HFFc6 (cell line): ENCODE measurements around the gene HCN4. TPM values are rescaled to one million over a fixed set of nuclear protein-coding genes. Genes with fewer than 3 reads are reported as not detected.

Experiments
- DNase-seq: peaks from one replicate; pipeline ENCODE4 v3.0.0-alpha.2; 2018
- H3K27ac Mint-ChIP-seq: 2 replicates; pipeline ENCODE4 v1.8.0; 2020; ENCODE audit warnings: mild to moderate bottlenecking, mixed read lengths
- H3K27me3 Mint-ChIP-seq: 2 replicates; pipeline ENCODE4 v1.8.0; 2021; ENCODE audit warnings: mild to moderate bottlenecking, moderate library complexity, mixed read lengths; ENCODE audit not compliant: insufficient read depth
- H3K36me3 Mint-ChIP-seq: 2 replicates; pipeline ENCODE4 v1.8.0; 2021; ENCODE audit warnings: low read depth, mixed read lengths
- H3K4me1 Mint-ChIP-seq: 2 replicates; pipeline ENCODE4 v1.8.0; 2020; ENCODE audit warnings: low read depth, mixed read lengths
- H3K4me3 Mint-ChIP-seq: 2 replicates; pipeline ENCODE4 v1.8.0; 2020; ENCODE audit warnings: mild to moderate bottlenecking, moderate library complexity, mixed read lengths
- H3K9me3 Mint-ChIP-seq: 2 replicates; pipeline ENCODE4 v1.8.0; 2020; ENCODE audit warnings: mild to moderate bottlenecking, mixed read lengths
- CTCF ChIP-seq: fragments of 200-600 bp; sonication (generic); IDR thresholded peaks from 2 replicates; pipeline ENCODE4 v1.5.0; 2021; ENCODE audit warnings: antibody characterized with exemption, mild to moderate bottlenecking
- total RNA-seq, 6 experiments: library from RNA; stranded (reverse); fragmentation: NEBNext Ultra II Directional; extraction: Animal tissue kit (Norgen Biotek cat#: 25700); gene quantifications; 2 replicates in 1 of 6; 3 replicates in 5 of 6; pipeline ENCODE4 v1.2.3, GENCODE V29; 2021

HCN4 gene
- total RNA-seq, 6 experiments from 2014 or later = not detected

DNA sequence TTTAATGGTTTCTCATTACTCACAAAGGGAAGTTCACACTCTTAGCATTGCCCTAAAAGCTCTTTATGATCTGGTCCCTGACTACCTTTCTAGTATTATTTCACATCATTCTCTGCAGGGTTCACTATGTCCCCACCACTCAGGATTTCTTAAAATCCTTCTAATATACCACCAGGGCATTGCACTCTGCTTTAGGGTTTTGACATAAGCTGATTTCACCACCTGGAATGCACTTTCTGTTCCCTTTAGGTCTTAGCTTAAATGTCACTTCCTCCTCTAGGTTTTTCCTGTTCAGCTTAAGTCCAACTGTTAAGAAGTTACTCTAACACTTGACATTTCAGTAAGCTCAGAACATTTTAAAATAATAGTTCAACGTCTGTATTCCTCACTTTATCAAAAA, 81.7 kb downstream of the HCN4 start:
- H3K36me3 Mint-ChIP-seq = no peaks in the 10 kb centered on the region
- no peak overlapping the region for H3K27ac Mint-ChIP-seq

GRCh38 chr15:73286311-73286710, 82.4 kb downstream of the HCN4 start:
- no peak overlapping the region for H3K4me3 Mint-ChIP-seq
- no peaks in the 10 kb centered on the region for H3K36me3 Mint-ChIP-seq
- 0 out of 2 replicates have a peak, but pooled peaks cover 5% of the 10 kb centered on the region for H3K4me1 Mint-ChIP-seq
- no peaks in the 10 kb centered on the region for H3K9me3 Mint-ChIP-seq
- peak; percentile 6 for DNase-seq
- H3K27me3 Mint-ChIP-seq = no peaks in the 10 kb centered on the region
- H3K27ac Mint-ChIP-seq = no peak overlapping the region
- TF ChIP-seq CTCF = no peak

More for the DNA sequence above, 81.7 kb downstream of the HCN4 start:
- 0 out of 2 replicates have a peak, but pooled peaks cover 5% of the 10 kb centered on the region for H3K4me1 Mint-ChIP-seq
- no peak for DNase-seq
- no peaks in the 10 kb centered on the region for H3K27me3 Mint-ChIP-seq
- H3K4me3 Mint-ChIP-seq = no peak overlapping the region
- no peaks in the 10 kb centered on the region for H3K9me3 Mint-ChIP-seq
- no peak for TF ChIP-seq CTCF

- Mint-ChIP-seq H3K36me3 (no peaks in the 10 kb centered on the region), H3K4me3 (no peak overlapping the region), H3K27ac (no peak overlapping the region), H3K27me3 (peaks cover 3% of the 10 kb centered on the region; the same call in 1 of the 2 replicates), H3K9me3 (no peaks in the 10 kb centered on the region), H3K4me1 (0 out of 2 replicates have a peak, but pooled peaks cover 5% of the 10 kb centered on the region)
- DNase-seq = peak; percentile 36
- TF ChIP-seq CTCF = peak; percentile 69
Observed at GRCh38 chr15:73284090-73284716, 84.6 kb downstream of the HCN4 start.

DNA sequence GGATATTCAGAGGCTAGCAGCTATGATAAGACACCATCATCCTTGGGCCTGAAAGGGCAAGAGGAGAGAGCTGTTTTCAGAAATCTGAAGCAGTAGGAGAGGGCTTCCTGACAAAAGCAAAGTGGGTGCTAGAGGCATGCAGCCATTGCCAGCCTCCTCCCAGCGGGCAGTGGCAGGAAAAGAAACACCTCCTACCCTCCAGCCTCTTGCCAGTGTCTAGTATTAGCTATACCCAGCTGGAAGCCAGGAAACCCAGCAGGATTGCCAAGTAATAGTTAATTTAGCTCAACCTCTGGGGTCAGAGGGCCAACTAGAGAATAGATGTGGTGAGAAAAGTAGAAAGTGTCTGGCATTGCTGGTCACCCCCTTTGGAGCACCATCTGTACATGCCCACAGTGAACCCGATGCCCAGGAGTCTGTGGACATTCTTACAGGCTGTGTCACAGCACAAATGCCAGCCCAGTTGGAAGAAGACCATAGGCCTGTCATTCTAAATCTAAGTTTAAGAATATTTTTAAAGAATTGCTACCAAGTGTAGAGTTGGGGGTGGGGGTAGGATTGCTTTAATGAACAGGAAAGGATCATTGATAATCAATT, 85.3 kb downstream of the HCN4 start:
- 0 out of 2 replicates have a peak, but pooled peaks cover 5% of the 10 kb centered on the region for H3K4me1 Mint-ChIP-seq
- no peak for DNase-seq
- H3K9me3 Mint-ChIP-seq = no peaks in the 10 kb centered on the region
- H3K4me3 Mint-ChIP-seq = no peak overlapping the region
- no peak overlapping the region for H3K27ac Mint-ChIP-seq
- no peaks in the 10 kb centered on the region for H3K36me3 Mint-ChIP-seq
- TF ChIP-seq CTCF = no peak
- H3K27me3 Mint-ChIP-seq = peaks cover 3% of the 10 kb centered on the region

- Mint-ChIP-seq H3K9me3 (no peaks in the 10 kb centered on the region), H3K4me3 (no peak overlapping the region), H3K4me1 (0 out of 2 replicates have a peak, but pooled peaks cover 5% of the 10 kb centered on the region), H3K27me3 (peaks cover 5% of the 10 kb centered on the region), H3K27ac (no peak overlapping the region), H3K36me3 (no peaks in the 10 kb centered on the region)
- DNase-seq = no peak
- no peak for TF ChIP-seq CTCF
Observed at GRCh38 chr15:73282567-73283365, 86.0 kb downstream of the HCN4 start.
